ENCODE results near the gene SMARCA5. TPM values are rescaled to one million over a fixed set of nuclear protein-coding genes. Genes with fewer than 3 reads are reported as not detected.

Gene SMARCA5
- total RNA-seq, 5 donors from 2014 or later (not counting 1 experiment from before 2014, with no cell fraction given): 43.4 to 56.4 (median 47.1) TPM

GRCh38 chr4:143549928-143550327, 36.4 kb downstream of the SMARCA5 start:
- CTCF ChIA-PET: interaction anchor here in 1 of 2 donors (0.6 to 0.7 kb wide), 3 partner anchors 12 to 452 kb away, joined by 4 read pairs; no protein-coding TSS in a partner anchor
- peaks cover 61% of the 10 kb centered on the region for H3K36me3 Mint-ChIP-seq
- DNase-seq (no peak), ATAC-seq (replicated peaks in 1 of 4) (no peak)
- H3K27me3 Mint-ChIP-seq: no peaks in the 10 kb centered on the region
- H3K27ac Mint-ChIP-seq: peak overlapping the region in 1 of 2 donors; percentile 28
- Histone ChIP-seq H3K27me3 (replicated peaks in 1 of 2; ENCODE audit: control insufficient read depth in 2 of 2, extremely low read depth in 1 of 2, insufficient read depth in 2 of 2, low read length in 1 of 2) (no peaks in the 10 kb centered on the region), H3K4me3 (ENCODE audit: control insufficient read depth in 1 of 2, extremely low read depth in 1 of 2, low read length in 1 of 2) (no peak overlapping the region), H3K9me3 (no peaks in the 10 kb centered on the region), H3K36me3 (ENCODE audit: control insufficient read depth in 2 of 2, extremely low read depth in 1 of 2, insufficient read depth in 1 of 2, low read length in 1 of 2) (peaks cover 6 to 68% of the 10 kb centered on the region in 2 donors), H3K4me1 (ENCODE audit: control insufficient read depth in 1 of 2, extremely low read depth in 1 of 2, insufficient read depth in 2 of 2, low read length in 2 of 2) (no peaks in the 10 kb centered on the region), H3K27ac (ENCODE audit: low read length) (no peak overlapping the region)
- peaks cover 0 to 11% (median 6%) of the 10 kb centered on the region in 3 donors for H3K4me1 Mint-ChIP-seq
- no peak overlapping the region for H3K4me3 Mint-ChIP-seq
- no peaks in the 10 kb centered on the region for H3K9me3 Mint-ChIP-seq
- POLR2A ChIA-PET: interaction anchor here (0.6 kb wide), 2 partner anchors 14 to 357 kb away, joined by 5 to 6 read pairs; no protein-coding TSS in a partner anchor
- 80% methylated on average over 1 of the region's 2 CpGs for WGBS (ENCODE audit: insufficient coverage)

GRCh38 chr4:143554728-143555597, 41.5 kb downstream of the SMARCA5 start:
- H3K27me3 ChIP-seq (replicated peaks in 1 of 2; ENCODE audit: control insufficient read depth in 2 of 2, extremely low read depth in 1 of 2, insufficient read depth in 2 of 2, low read length in 1 of 2): peaks cover 0 to 2% of the 10 kb centered on the region in 2 experiments
- Mint-ChIP-seq H3K4me3 (no peak overlapping the region), H3K27me3 (no peaks in the 10 kb centered on the region), H3K27ac (no peak overlapping the region), H3K9me3 (no peaks in the 10 kb centered on the region), H3K36me3 (peaks cover 34% of the 10 kb centered on the region), H3K4me1 (peaks cover 12 to 15% (median 14%) of the 10 kb centered on the region in 3 donors)
- peaks cover 0 to 9% of the 10 kb centered on the region in 2 experiments for H3K4me1 ChIP-seq (ENCODE audit: control insufficient read depth in 1 of 2, extremely low read depth in 1 of 2, insufficient read depth in 2 of 2, low read length in 2 of 2)
- no peak for ATAC-seq (replicated peaks in 1 of 4)
- peaks cover 6 to 24% of the 10 kb centered on the region in 2 donors for H3K36me3 ChIP-seq (ENCODE audit: control insufficient read depth in 2 of 2, extremely low read depth in 1 of 2, insufficient read depth in 1 of 2, low read length in 1 of 2)
- ChIA-PET POLR2A (interaction anchor here (0.5 to 0.8 kb wide), 4 partner anchors 20 to 1896 kb away, joined by 3 to 9 read pairs (median 5); no protein-coding TSS in a partner anchor), CTCF (interaction anchor here in 1 of 2 donors (0.9 kb wide), 1 partner anchor 37 kb away, joined by 3 read pairs; no protein-coding TSS in a partner anchor)
- no peak overlapping the region for H3K27ac ChIP-seq (ENCODE audit: low read length)
- H3K9me3 ChIP-seq: no peaks in the 10 kb centered on the region
- no peak for DNase-seq
- 64% methylated on average over 3 of the region's 4 CpGs for WGBS (ENCODE audit: insufficient coverage)
- H3K4me3 ChIP-seq (ENCODE audit: control insufficient read depth in 1 of 2, extremely low read depth in 1 of 2, low read length in 1 of 2): no peak overlapping the region

- H3K27me3 ChIP-seq (replicated peaks in 1 of 2; ENCODE audit: control insufficient read depth in 2 of 2, extremely low read depth in 1 of 2, insufficient read depth in 2 of 2, low read length in 1 of 2): peaks cover 0 to 2% of the 10 kb centered on the region in 2 experiments
- POLR2A ChIA-PET: no interaction called here
- H3K4me3 ChIP-seq (ENCODE audit: control insufficient read depth in 1 of 2, extremely low read depth in 1 of 2, low read length in 1 of 2): no peak overlapping the region
- Mint-ChIP-seq H3K36me3 (peaks cover 29% of the 10 kb centered on the region), H3K9me3 (no peaks in the 10 kb centered on the region), H3K27ac (no peak overlapping the region), H3K27me3 (no peaks in the 10 kb centered on the region), H3K4me3 (no peak overlapping the region), H3K4me1 (peaks cover 17 to 22% (median 21%) of the 10 kb centered on the region in 3 donors)
- DNase-seq: no peak
- H3K36me3 ChIP-seq (ENCODE audit: control insufficient read depth in 2 of 2, extremely low read depth in 1 of 2, insufficient read depth in 1 of 2, low read length in 1 of 2): peaks cover 2 to 17% of the 10 kb centered on the region in 2 donors
- H3K4me1 ChIP-seq (ENCODE audit: control insufficient read depth in 1 of 2, extremely low read depth in 1 of 2, insufficient read depth in 2 of 2, low read length in 2 of 2): peaks cover 0 to 10% of the 10 kb centered on the region in 2 experiments
- no peak for ATAC-seq (replicated peaks in 1 of 4)
- no peak overlapping the region for H3K27ac ChIP-seq (ENCODE audit: low read length)
- CTCF ChIA-PET: interaction anchor here in 1 of 2 donors (0.9 kb wide), 1 partner anchor 38 kb away, joined by 3 read pairs; no protein-coding TSS in a partner anchor
- no peaks in the 10 kb centered on the region for H3K9me3 ChIP-seq
- 100% methylated on average over 1 of the region's 5 CpGs for WGBS (ENCODE audit: insufficient coverage)
Measured at GRCh38 chr4:143555676-143556075, 42.2 kb downstream of the SMARCA5 start.

GRCh38 chr4:143558286-143558685, 44.8 kb downstream of the SMARCA5 start:
- Mint-ChIP-seq H3K4me3 (peak overlapping the region; percentile 88 to 90 (median 90)), H3K27ac (peak overlapping the region; percentile 86 to 93), H3K27me3 (no peaks in the 10 kb centered on the region), H3K36me3 (peaks cover 10% of the 10 kb centered on the region), H3K4me1 (peaks cover 24 to 30% (median 24%) of the 10 kb centered on the region in 3 donors), H3K9me3 (no peaks in the 10 kb centered on the region)
- CTCF ChIA-PET: interaction anchor here (0.6 to 2.0 kb wide), 6 partner anchors 27 to 1504 kb away, joined by 3 to 7 read pairs (median 4); partner anchors contain the start of gene SMARCA5 (in 1 of the 2)
- POLR2A ChIA-PET: interaction anchor here (0.6 to 1.2 kb wide), 3 partner anchors 23 to 44 kb away, joined by 3 to 9 read pairs (median 5); partner anchors contain the start of gene SMARCA5 (in 1 of the 2)
- Histone ChIP-seq H3K27me3 (replicated peaks in 1 of 2; ENCODE audit: control insufficient read depth in 2 of 2, extremely low read depth in 1 of 2, insufficient read depth in 2 of 2, low read length in 1 of 2) (peaks cover 0 to 2% of the 10 kb centered on the region in 2 experiments), H3K9me3 (no peaks in the 10 kb centered on the region), H3K4me1 (ENCODE audit: control insufficient read depth in 1 of 2, extremely low read depth in 1 of 2, insufficient read depth in 2 of 2, low read length in 2 of 2) (peaks cover 0 to 10% of the 10 kb centered on the region in 2 experiments), H3K27ac (ENCODE audit: low read length) (no peak overlapping the region), H3K4me3 (ENCODE audit: control insufficient read depth in 1 of 2, extremely low read depth in 1 of 2, low read length in 1 of 2) (no peak overlapping the region), H3K36me3 (ENCODE audit: control insufficient read depth in 2 of 2, extremely low read depth in 1 of 2, insufficient read depth in 1 of 2, low read length in 1 of 2) (no peaks in the 10 kb centered on the region)
- WGBS (ENCODE audit: insufficient coverage): 50% methylated on average over 1 of the region's 2 CpGs
- DNase-seq: no peak
- no peak for ATAC-seq (replicated peaks in 1 of 4)

- peak; percentile 28 to 75 (median 55) for DNase-seq
- POLR2A ChIA-PET: interaction anchor here (0.6 to 1.2 kb wide), 3 partner anchors 24 to 45 kb away, joined by 3 to 9 read pairs (median 5); partner anchors contain the start of gene SMARCA5 (in 1 of the 2)
- WGBS (ENCODE audit: insufficient coverage): 1% methylated on average over 51 of the region's 57 CpGs
- Mint-ChIP-seq H3K27me3 (no peaks in the 10 kb centered on the region), H3K4me3 (peak overlapping the region; percentile 88 to 90 (median 90)), H3K27ac (peak overlapping the region; percentile 86 to 93), H3K36me3 (peaks cover 7% of the 10 kb centered on the region), H3K4me1 (peaks cover 24 to 30% (median 24%) of the 10 kb centered on the region in 3 donors), H3K9me3 (no peaks in the 10 kb centered on the region)
- ATAC-seq (replicated peaks in 1 of 4): peak; percentile 86
- Histone ChIP-seq H3K27ac (ENCODE audit: low read length) (peak overlapping the region; percentile 59), H3K36me3 (ENCODE audit: control insufficient read depth in 2 of 2, extremely low read depth in 1 of 2, insufficient read depth in 1 of 2, low read length in 1 of 2) (no peaks in the 10 kb centered on the region), H3K27me3 (replicated peaks in 1 of 2; ENCODE audit: control insufficient read depth in 2 of 2, extremely low read depth in 1 of 2, insufficient read depth in 2 of 2, low read length in 1 of 2) (peaks cover 0 to 2% of the 10 kb centered on the region in 2 experiments), H3K4me1 (ENCODE audit: control insufficient read depth in 1 of 2, extremely low read depth in 1 of 2, insufficient read depth in 2 of 2, low read length in 2 of 2) (peaks cover 0 to 10% of the 10 kb centered on the region in 2 experiments), H3K9me3 (no peaks in the 10 kb centered on the region), H3K4me3 (ENCODE audit: control insufficient read depth in 1 of 2, extremely low read depth in 1 of 2, low read length in 1 of 2) (peak overlapping the region; percentile 71 to 78)
- CTCF ChIA-PET: interaction anchor here (0.6 to 2.0 kb wide), 13 partner anchors 10 to 1539 kb away, joined by 3 to 7 read pairs (median 4); partner anchors contain the start of genes SMARCA5 (in 2 of the 2) and ABCE1 (in 1 of the 2)
Measured at GRCh38 chr4:143558823-143559756, 45.6 kb downstream of the SMARCA5 start.

All from T-cell (primary cell).